Cerebellar cortex (tissue), 1 donor: ENCODE results near the gene PTPRN2.
"Not testable (repeated sequence)": the region's sequence is repeated elsewhere in the genome, so short reads cannot be mapped to it uniquely, and the experiment has no call there.

Experiments
- DNase-seq: peaks from one replicate; pipeline ENCODE4 v3.0.0-alpha.2; 2015; ENCODE audit warnings: low spot score

The PTPRN2 gene

GRCh38 chr7:158047391-158048059 is 540.1 kb downstream of the PTPRN2 start:
- DNase-seq = no peak

GRCh38 chr7:158046246-158046645 is 541.4 kb downstream of the PTPRN2 start:
- peak; percentile 72 for DNase-seq

GRCh38 chr7:158044482-158044823 is 543.2 kb downstream of the PTPRN2 start:
- no peak for DNase-seq

- DNase-seq = no peak
Measured at GRCh38 chr7:158043551-158044481, 543.8 kb downstream of the PTPRN2 start.

- no peak for DNase-seq
Measured at GRCh38 chr7:158042156-158042880, 545.3 kb downstream of the PTPRN2 start.

- DNase-seq = no peak
Measured at GRCh38 chr7:158040199-158040598, 547.4 kb downstream of the PTPRN2 start.

GRCh38 chr7:158039270-158039669 is 548.4 kb downstream of the PTPRN2 start:
- no peak for DNase-seq

GRCh38 chr7:158037211-158037610 is 550.4 kb downstream of the PTPRN2 start:
- no peak for DNase-seq

GRCh38 chr7:158035343-158035742 is 552.3 kb downstream of the PTPRN2 start:
- DNase-seq = no peak

- no peak for DNase-seq
Measured at GRCh38 chr7:158034571-158034970, 553.1 kb downstream of the PTPRN2 start.

GRCh38 chr7:158033925-158034324 is 553.7 kb downstream of the PTPRN2 start:
- not testable (repeated sequence) for DNase-seq

- DNase-seq = no peak
Measured at GRCh38 chr7:158033196-158033595, 554.4 kb downstream of the PTPRN2 start.

- DNase-seq = no peak
Measured at GRCh38 chr7:158032561-158033115, 555.0 kb downstream of the PTPRN2 start.

GRCh38 chr7:158031867-158032308 is 555.7 kb downstream of the PTPRN2 start:
- no peak for DNase-seq

- no peak for DNase-seq
Measured at GRCh38 chr7:158030566-158030965, 557.1 kb downstream of the PTPRN2 start.

GRCh38 chr7:158030071-158030470 is 557.6 kb downstream of the PTPRN2 start:
- no peak for DNase-seq

GRCh38 chr7:158029509-158029908 is 558.1 kb downstream of the PTPRN2 start:
- no peak for DNase-seq

- DNase-seq = no peak
Measured at GRCh38 chr7:158028971-158029370, 558.7 kb downstream of the PTPRN2 start.

- DNase-seq = no peak
Measured at GRCh38 chr7:158028290-158028941, 559.2 kb downstream of the PTPRN2 start.

GRCh38 chr7:158027646-158028045 is 560.0 kb downstream of the PTPRN2 start:
- DNase-seq = no peak

GRCh38 chr7:158026636-158027265 is 560.9 kb downstream of the PTPRN2 start:
- DNase-seq = no peak
